ENCODE measurements around the gene DPH7.

DNA sequence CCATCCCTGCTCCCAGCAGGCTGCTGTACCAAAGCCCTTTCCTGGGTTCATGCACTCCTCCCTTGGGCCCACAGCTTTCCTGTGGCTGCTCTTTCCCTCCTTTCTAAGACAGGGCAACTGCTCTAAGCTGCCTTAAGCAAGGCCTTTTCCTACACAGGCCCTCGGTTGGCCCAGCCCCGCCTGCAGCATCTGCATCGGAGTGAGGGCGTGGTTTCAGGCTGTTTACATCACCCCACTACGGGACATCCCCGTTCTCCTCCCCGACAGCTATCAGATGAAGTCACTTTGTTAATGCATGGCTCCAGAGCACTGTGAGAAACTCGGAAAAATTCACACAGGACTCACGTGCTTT is 3.4 kb downstream of the DPH7 start:
- TF ChIP-seq EZH2phosphoT487 (IDR thresholded peaks at IDR 0.05; ENCODE audit: insufficient read depth, low read depth) = no peak
- TF ChIP-seq EZH2 (IDR thresholded peaks at IDR 0.05; ENCODE audit: insufficient read depth, poor library complexity, severe bottlenecking) = no peak
